Activated CD4-positive, alpha-beta T cell treated with anti-CD3 and anti-CD28 coated beads, Interleukin-2, amount 10 ng/mL, durations not matched to agents 24 days and 14 days (primary cell): ENCODE results near the gene SH3GLB2. TPM values are rescaled to one million over a fixed set of nuclear protein-coding genes. Genes with fewer than 3 reads are reported as not detected.
"Not testable (repeated sequence)": the region's sequence is repeated elsewhere in the genome, so short reads cannot be mapped to it uniquely, and the experiment has no call there.

ENCODE experiments used
- DNase-seq: peaks from one replicate; pipeline ENCODE4 v3.0.0; 2022
- H3K27ac Mint-ChIP-seq: one replicate; pipeline ENCODE4 v1.8.0; 2022; ENCODE audit warnings: mild to moderate bottlenecking, mixed read lengths
- H3K27me3 Mint-ChIP-seq: one replicate; pipeline ENCODE4 v1.8.0; 2022; ENCODE audit warnings: mixed read lengths
- H3K36me3 Mint-ChIP-seq: one replicate; pipeline ENCODE4 v1.8.0; 2022; ENCODE audit warnings: low read depth, mild to moderate bottlenecking, mixed read lengths
- H3K4me1 Mint-ChIP-seq: one replicate; pipeline ENCODE4 v1.8.0; 2021; ENCODE audit warnings: mixed read lengths
- H3K4me3 Mint-ChIP-seq: one replicate; pipeline ENCODE4 v1.8.0; 2022; ENCODE audit warnings: mild to moderate bottlenecking, moderate library complexity, mixed read lengths
- H3K9me3 Mint-ChIP-seq: one replicate; pipeline ENCODE4 v1.8.0; 2021; ENCODE audit warnings: mixed read lengths
- intact Hi-C: fragments of 100-400 bp; cut with micrococcal nuclease; formaldehyde crosslinking; loops from one replicate; pipeline ENCODE4 v1.15.1; 2023
- total RNA-seq: library from RNA; stranded (reverse); gene quantifications from 2 replicates; pipeline ENCODE4 v1.2.3, GENCODE V29; 2022

Gene SH3GLB2
- total RNA-seq, 1 donor from 2014 or later, result 73.9 TPM

GRCh38 chr9:129007035-129007765 lies 20.9 kb downstream of the SH3GLB2 start:
- Mint-ChIP-seq H3K27ac (no peak overlapping the region), H3K36me3 (peaks cover 42% of the 10 kb centered on the region), H3K4me1 (peaks cover 2% of the 10 kb centered on the region), H3K9me3 (no peaks in the 10 kb centered on the region), H3K4me3 (no peak overlapping the region), H3K27me3 (no peaks in the 10 kb centered on the region)
- intact Hi-C loops, result no loop called here
- DNase-seq, result no peak

GRCh38 chr9:129006328-129007034 lies 21.6 kb downstream of the SH3GLB2 start:
- peaks cover 2% of the 10 kb centered on the region for H3K4me1 Mint-ChIP-seq
- DNase-seq, result peak; percentile 84
- H3K27me3 Mint-ChIP-seq, result no peaks in the 10 kb centered on the region
- no peak overlapping the region for H3K4me3 Mint-ChIP-seq
- no peak overlapping the region for H3K27ac Mint-ChIP-seq
- no peaks in the 10 kb centered on the region for H3K9me3 Mint-ChIP-seq
- peaks cover 44% of the 10 kb centered on the region for H3K36me3 Mint-ChIP-seq
- intact Hi-C loops, result no loop called here

- Mint-ChIP-seq H3K36me3 (peaks cover 52% of the 10 kb centered on the region), H3K4me3 (no peak overlapping the region), H3K9me3 (no peaks in the 10 kb centered on the region), H3K4me1 (peaks cover 2% of the 10 kb centered on the region), H3K27me3 (no peaks in the 10 kb centered on the region), H3K27ac (peak overlapping the region; percentile 56)
- intact Hi-C loops, result no loop called here
- DNase-seq, result no peak
These were observed 22.7 kb downstream of the SH3GLB2 start for GRCh38 chr9:129005336-129005997.

- intact Hi-C loops, H3K4me3 Mint-ChIP-seq, H3K27ac Mint-ChIP-seq, H3K27me3 Mint-ChIP-seq, DNase-seq, H3K4me1 Mint-ChIP-seq, H3K9me3 Mint-ChIP-seq: not testable (repeated sequence)
- H3K36me3 Mint-ChIP-seq, result peaks cover 63% of the 10 kb centered on the region
These were observed 24.0 kb downstream of the SH3GLB2 start for GRCh38 chr9:129004173-129004572.

- Mint-ChIP-seq H3K27ac (no peak overlapping the region), H3K36me3 (peaks cover 69% of the 10 kb centered on the region), H3K9me3 (no peaks in the 10 kb centered on the region), H3K4me3 (no peak overlapping the region), H3K27me3 (no peaks in the 10 kb centered on the region), H3K4me1 (peaks cover 11% of the 10 kb centered on the region)
- no peak for DNase-seq
- intact Hi-C loops, result no loop called here
These were observed 25.1 kb downstream of the SH3GLB2 start for GRCh38 chr9:129002992-129003391.

- Mint-ChIP-seq H3K27ac (peak overlapping the region; percentile 54), H3K36me3 (peaks cover 70% of the 10 kb centered on the region), H3K27me3 (no peaks in the 10 kb centered on the region), H3K4me1 (peaks cover 11% of the 10 kb centered on the region), H3K4me3 (no peak overlapping the region), H3K9me3 (no peaks in the 10 kb centered on the region)
- intact Hi-C loops, result no loop called here
- no peak for DNase-seq
These were observed 26.4 kb downstream of the SH3GLB2 start for GRCh38 chr9:129001504-129002325.

- peaks cover 14% of the 10 kb centered on the region for H3K4me1 Mint-ChIP-seq
- no peaks in the 10 kb centered on the region for H3K27me3 Mint-ChIP-seq
- H3K36me3 Mint-ChIP-seq, result peaks cover 74% of the 10 kb centered on the region
- DNase-seq, result no peak
- intact Hi-C loops, result no loop called here
- peak overlapping the region; percentile 12 for H3K27ac Mint-ChIP-seq
- no peak overlapping the region for H3K4me3 Mint-ChIP-seq
- H3K9me3 Mint-ChIP-seq, result no peaks in the 10 kb centered on the region
These were observed 28.4 kb downstream of the SH3GLB2 start for GRCh38 chr9:128999581-129000206.

GRCh38 chr9:128998462-128998861 lies 29.7 kb downstream of the SH3GLB2 start:
- intact Hi-C loops, result no loop called here
- no peak overlapping the region for H3K27ac Mint-ChIP-seq
- peaks cover 81% of the 10 kb centered on the region for H3K36me3 Mint-ChIP-seq
- no peak overlapping the region for H3K4me3 Mint-ChIP-seq
- DNase-seq, result no peak
- no peaks in the 10 kb centered on the region for H3K9me3 Mint-ChIP-seq
- H3K4me1 Mint-ChIP-seq, result peaks cover 14% of the 10 kb centered on the region
- no peaks in the 10 kb centered on the region for H3K27me3 Mint-ChIP-seq

- intact Hi-C loops, result no loop called here
- Mint-ChIP-seq H3K36me3 (peaks cover 71% of the 10 kb centered on the region), H3K4me1 (peaks cover 14% of the 10 kb centered on the region)
These were observed 32.3 kb downstream of the SH3GLB2 start for GRCh38 chr9:128995791-128996190.

GRCh38 chr9:128992995-128993394 lies 35.1 kb downstream of the SH3GLB2 start:
- Mint-ChIP-seq H3K36me3 (peaks cover 61% of the 10 kb centered on the region), H3K27me3 (no peaks in the 10 kb centered on the region), H3K4me3 (no peak overlapping the region), H3K27ac (no peak overlapping the region), H3K9me3 (no peaks in the 10 kb centered on the region), H3K4me1 (peaks cover 5% of the 10 kb centered on the region)
- intact Hi-C loops, result no loop called here
- DNase-seq, result no peak

More at GRCh38 chr9:128995791-128996190, 32.3 kb downstream of the SH3GLB2 start:
- H3K27me3 Mint-ChIP-seq, result no peaks in the 10 kb centered on the region
- H3K27ac Mint-ChIP-seq, result no peak overlapping the region
- H3K4me3 Mint-ChIP-seq, result no peak overlapping the region
- no peak for DNase-seq
- H3K9me3 Mint-ChIP-seq, result no peaks in the 10 kb centered on the region

- Mint-ChIP-seq H3K36me3 (peaks cover 65% of the 10 kb centered on the region), H3K27me3 (no peaks in the 10 kb centered on the region), H3K9me3 (no peaks in the 10 kb centered on the region), H3K27ac (no peak overlapping the region), H3K4me3 (no peak overlapping the region), H3K4me1 (no peaks in the 10 kb centered on the region)
- intact Hi-C loops, result no loop called here
- no peak for DNase-seq
These were observed 40.3 kb downstream of the SH3GLB2 start for GRCh38 chr9:128987805-128988204.

- peaks cover 71% of the 10 kb centered on the region for H3K36me3 Mint-ChIP-seq
- DNase-seq, result no peak
- H3K27ac Mint-ChIP-seq, result no peak overlapping the region
- H3K27me3 Mint-ChIP-seq, result no peaks in the 10 kb centered on the region
- H3K9me3 Mint-ChIP-seq, result no peaks in the 10 kb centered on the region
- H3K4me1 Mint-ChIP-seq, result no peaks in the 10 kb centered on the region
- intact Hi-C loops, result no loop called here
- H3K4me3 Mint-ChIP-seq, result no peak overlapping the region
These were observed 41.5 kb downstream of the SH3GLB2 start for GRCh38 chr9:128986671-128987070.

- DNase-seq, result no peak
- Mint-ChIP-seq H3K4me3 (no peak overlapping the region), H3K36me3 (peaks cover 89% of the 10 kb centered on the region), H3K9me3 (no peaks in the 10 kb centered on the region), H3K27ac (no peak overlapping the region), H3K4me1 (no peaks in the 10 kb centered on the region), H3K27me3 (no peaks in the 10 kb centered on the region)
- intact Hi-C loops, result no loop called here
These were observed 44.6 kb downstream of the SH3GLB2 start for GRCh38 chr9:128983536-128983935.
